ENCODE results near the gene ADAMTS7.
"Not testable (repeated sequence)": the region's sequence is repeated elsewhere in the genome, so short reads cannot be mapped to it uniquely, and the experiment has no call there.

DNA sequence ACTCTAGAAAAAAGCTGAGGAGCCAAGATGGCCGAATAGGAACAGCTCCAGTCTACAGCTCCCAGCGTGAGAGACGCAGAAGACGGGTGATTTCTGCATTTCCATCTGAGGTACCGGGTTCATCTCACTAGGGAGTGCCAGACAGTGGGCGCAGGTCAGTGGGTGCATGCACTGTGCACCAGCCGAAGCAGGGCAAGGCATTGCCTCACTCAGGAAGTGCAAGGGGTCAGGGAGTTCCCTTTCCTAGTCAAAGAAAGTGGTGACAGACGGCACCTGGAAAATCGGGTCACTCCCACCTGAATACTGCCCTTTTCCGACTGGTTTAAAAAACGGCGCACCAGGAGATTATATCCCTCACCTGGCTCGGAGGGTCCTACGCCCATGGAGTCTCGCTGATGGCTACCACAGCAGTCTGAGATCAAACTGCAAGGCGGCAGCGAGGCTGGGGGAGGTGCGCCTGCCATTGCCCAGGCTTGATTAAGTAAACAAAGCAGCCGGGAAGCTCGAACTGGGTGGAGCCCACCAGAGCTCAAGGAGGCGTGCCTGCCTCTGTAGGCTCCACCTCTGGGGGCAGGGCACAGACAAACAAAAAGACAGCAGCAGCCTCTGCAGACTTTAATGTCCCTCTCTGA is 91.3 kb downstream of the ADAMTS7 start:
- TF ChIP-seq, protein P1, sequence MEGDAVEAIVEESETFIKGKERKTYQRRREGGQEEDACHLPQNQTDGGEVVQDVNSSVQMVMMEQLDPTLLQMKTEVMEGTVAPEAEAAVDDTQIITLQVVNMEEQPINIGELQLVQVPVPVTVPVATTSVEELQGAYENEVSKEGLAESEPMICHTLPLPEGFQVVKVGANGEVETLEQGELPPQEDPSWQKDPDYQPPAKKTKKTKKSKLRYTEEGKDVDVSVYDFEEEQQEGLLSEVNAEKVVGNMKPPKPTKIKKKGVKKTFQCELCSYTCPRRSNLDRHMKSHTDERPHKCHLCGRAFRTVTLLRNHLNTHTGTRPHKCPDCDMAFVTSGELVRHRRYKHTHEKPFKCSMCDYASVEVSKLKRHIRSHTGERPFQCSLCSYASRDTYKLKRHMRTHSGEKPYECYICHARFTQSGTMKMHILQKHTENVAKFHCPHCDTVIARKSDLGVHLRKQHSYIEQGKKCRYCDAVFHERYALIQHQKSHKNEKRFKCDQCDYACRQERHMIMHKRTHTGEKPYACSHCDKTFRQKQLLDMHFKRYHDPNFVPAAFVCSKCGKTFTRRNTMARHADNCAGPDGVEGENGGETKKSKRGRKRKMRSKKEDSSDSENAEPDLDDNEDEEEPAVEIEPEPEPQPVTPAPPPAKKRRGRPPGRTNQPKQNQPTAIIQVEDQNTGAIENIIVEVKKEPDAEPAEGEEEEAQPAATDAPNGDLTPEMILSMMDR (IDR thresholded peaks at IDR 0.05; ENCODE audit: poor library complexity, severe bottlenecking) = not testable (repeated sequence)
- not testable (repeated sequence) for TF ChIP-seq RAD21 (conservative IDR thresholded peaks at IDR 0.05)

Data from neural cell (in vitro differentiated cells).